ENCODE data around the gene MRPL27. TPM values are rescaled to one million over a fixed set of nuclear protein-coding genes. Genes with fewer than 3 reads are reported as not detected.

Gene MRPL27
- total RNA-seq, 1 experiment from 2014 or later: 106 TPM

DNA sequence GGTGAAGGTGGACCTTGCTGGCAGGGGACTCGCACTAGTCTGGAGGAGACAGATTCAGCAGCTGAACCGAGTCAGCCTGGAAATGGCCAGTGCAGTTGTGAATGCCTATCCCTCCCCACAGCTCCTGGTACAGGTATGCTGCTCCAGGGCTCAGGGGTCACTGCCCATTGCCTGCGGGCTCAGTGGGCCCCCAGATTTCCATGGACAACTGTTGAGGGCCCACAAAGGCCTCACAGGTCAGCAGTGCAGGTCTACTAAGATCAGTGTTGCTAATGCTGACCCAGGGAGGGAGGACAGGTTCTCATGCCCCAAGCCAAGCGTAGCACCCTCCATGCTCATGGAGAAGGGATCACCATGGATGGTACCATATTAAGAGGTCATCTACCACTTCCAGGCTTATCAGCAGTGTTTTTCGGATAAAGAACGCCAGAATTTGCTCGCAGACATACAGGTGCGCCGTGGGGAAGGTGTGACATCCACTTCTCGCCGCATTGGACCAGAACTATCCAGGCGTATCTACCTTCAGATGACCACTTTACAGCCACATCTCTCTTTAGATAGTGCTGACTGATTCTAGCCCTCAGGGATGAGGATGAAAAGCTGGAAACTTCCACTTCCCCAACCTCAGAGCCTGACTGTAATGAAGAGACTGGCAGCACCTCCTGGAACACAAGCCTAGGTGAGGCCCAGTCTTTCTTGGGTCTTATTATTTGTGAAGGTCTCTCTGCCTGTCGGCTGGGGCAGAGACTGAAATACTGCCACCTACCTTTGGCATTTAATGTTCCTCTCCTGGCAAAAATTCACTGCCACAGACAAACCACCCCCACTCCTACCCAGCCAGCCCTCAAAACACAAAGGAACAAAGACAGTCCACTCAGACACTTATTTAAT lies 7.6 kb upstream of the MRPL27 start:
- DNase-seq (ENCODE audit: low read depth, low spot score) (no peak), ATAC-seq (peak; percentile 65)
- Histone ChIP-seq H3K9me2 (ENCODE audit: insufficient read depth) (no peaks in the 10 kb centered on the region), H2AFZ (ENCODE audit: low read depth, low read length, poor library complexity, severe bottlenecking) (no peak overlapping the region), H3K27me3 (ENCODE audit: insufficient read depth, low read length) (no peaks in the 10 kb centered on the region), H3K79me2 (ENCODE audit: insufficient read depth, low read length) (peaks cover 15% of the 10 kb centered on the region), H3K9ac (ENCODE audit: low read length) (no peak overlapping the region), H3K27ac (ENCODE audit: low read depth, low read length) (no peak overlapping the region), H3K36me3 (ENCODE audit: control insufficient read depth in 1 of 2, insufficient read depth in 2 of 2, low read length in 2 of 2) (peaks cover 44 to 68% of the 10 kb centered on the region in 2 experiments), H4K20me1 (ENCODE audit: insufficient read depth) (no peaks in the 10 kb centered on the region), H3K4me3 (replicated peaks in 1 of 2; ENCODE audit: low read depth in 1 of 2, low read length in 2 of 2) (no peak overlapping the region), H3K4me1 (ENCODE audit: control insufficient read depth in 1 of 2, insufficient read depth in 2 of 2, low read length in 2 of 2) (no peaks in the 10 kb centered on the region), H3K9me3 (ENCODE audit: control insufficient read depth in 1 of 2, insufficient read depth in 1 of 2, low read depth in 1 of 2, low read length in 2 of 2) (no peaks in the 10 kb centered on the region), H3K4me2 (ENCODE audit: low read length) (no peak overlapping the region)
- no TSS peak for BruUV-seq (replicated peaks)
- intact Hi-C loops (cut with micrococcal nuclease): no loop called here
- peak; percentile 14; the same call in 1 of the 2 replicates for TF ChIP-seq ZFX (IDR thresholded peaks at IDR 0.05)
- no peak for TF ChIP-seq CBX3 (IDR thresholded peaks at IDR 0.05; ENCODE audit: low read depth)
- TF ChIP-seq EZH2phosphoT487 (IDR thresholded peaks at IDR 0.05; ENCODE audit: borderline replicate concordance): no peak
- TF ChIP-seq, protein P1, sequence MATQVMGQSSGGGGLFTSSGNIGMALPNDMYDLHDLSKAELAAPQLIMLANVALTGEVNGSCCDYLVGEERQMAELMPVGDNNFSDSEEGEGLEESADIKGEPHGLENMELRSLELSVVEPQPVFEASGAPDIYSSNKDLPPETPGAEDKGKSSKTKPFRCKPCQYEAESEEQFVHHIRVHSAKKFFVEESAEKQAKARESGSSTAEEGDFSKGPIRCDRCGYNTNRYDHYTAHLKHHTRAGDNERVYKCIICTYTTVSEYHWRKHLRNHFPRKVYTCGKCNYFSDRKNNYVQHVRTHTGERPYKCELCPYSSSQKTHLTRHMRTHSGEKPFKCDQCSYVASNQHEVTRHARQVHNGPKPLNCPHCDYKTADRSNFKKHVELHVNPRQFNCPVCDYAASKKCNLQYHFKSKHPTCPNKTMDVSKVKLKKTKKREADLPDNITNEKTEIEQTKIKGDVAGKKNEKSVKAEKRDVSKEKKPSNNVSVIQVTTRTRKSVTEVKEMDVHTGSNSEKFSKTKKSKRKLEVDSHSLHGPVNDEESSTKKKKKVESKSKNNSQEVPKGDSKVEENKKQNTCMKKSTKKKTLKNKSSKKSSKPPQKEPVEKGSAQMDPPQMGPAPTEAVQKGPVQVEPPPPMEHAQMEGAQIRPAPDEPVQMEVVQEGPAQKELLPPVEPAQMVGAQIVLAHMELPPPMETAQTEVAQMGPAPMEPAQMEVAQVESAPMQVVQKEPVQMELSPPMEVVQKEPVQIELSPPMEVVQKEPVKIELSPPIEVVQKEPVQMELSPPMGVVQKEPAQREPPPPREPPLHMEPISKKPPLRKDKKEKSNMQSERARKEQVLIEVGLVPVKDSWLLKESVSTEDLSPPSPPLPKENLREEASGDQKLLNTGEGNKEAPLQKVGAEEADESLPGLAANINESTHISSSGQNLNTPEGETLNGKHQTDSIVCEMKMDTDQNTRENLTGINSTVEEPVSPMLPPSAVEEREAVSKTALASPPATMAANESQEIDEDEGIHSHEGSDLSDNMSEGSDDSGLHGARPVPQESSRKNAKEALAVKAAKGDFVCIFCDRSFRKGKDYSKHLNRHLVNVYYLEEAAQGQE (IDR thresholded peaks at IDR 0.05; ENCODE audit: low read depth): no peak
- TF ChIP-seq, protein P2, sequence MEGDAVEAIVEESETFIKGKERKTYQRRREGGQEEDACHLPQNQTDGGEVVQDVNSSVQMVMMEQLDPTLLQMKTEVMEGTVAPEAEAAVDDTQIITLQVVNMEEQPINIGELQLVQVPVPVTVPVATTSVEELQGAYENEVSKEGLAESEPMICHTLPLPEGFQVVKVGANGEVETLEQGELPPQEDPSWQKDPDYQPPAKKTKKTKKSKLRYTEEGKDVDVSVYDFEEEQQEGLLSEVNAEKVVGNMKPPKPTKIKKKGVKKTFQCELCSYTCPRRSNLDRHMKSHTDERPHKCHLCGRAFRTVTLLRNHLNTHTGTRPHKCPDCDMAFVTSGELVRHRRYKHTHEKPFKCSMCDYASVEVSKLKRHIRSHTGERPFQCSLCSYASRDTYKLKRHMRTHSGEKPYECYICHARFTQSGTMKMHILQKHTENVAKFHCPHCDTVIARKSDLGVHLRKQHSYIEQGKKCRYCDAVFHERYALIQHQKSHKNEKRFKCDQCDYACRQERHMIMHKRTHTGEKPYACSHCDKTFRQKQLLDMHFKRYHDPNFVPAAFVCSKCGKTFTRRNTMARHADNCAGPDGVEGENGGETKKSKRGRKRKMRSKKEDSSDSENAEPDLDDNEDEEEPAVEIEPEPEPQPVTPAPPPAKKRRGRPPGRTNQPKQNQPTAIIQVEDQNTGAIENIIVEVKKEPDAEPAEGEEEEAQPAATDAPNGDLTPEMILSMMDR (IDR thresholded peaks at IDR 0.05 in 2 of 3, conservative IDR thresholded peaks at IDR 0.05 in 1 of 3; ENCODE audit: borderline replicate concordance in 1 of 3, insufficient read depth in 1 of 3, low read depth in 2 of 3, low read length in 2 of 3): peak in 2 of 3 experiments; percentile 27 to 53; a peak in 3 of 6 replicates
- peak; percentile 56 for TF ChIP-seq POLR2AphosphoS5 (IDR thresholded peaks at IDR 0.05; ENCODE audit: low read depth, low read length)
- peak; percentile 34 for TF ChIP-seq JUND (IDR thresholded peaks at IDR 0.05)
- 0 out of 2 replicates have a peak, but pooled peaks have one; percentile 29 for TF ChIP-seq SIN3A (IDR thresholded peaks at IDR 0.05; ENCODE audit: low read depth)
- no peak for TF ChIP-seq POLR2A (IDR thresholded peaks at IDR 0.05; ENCODE audit: borderline replicate concordance, extremely low read depth, insufficient read depth, insufficient read length)
- ChIA-PET RAD21 (ENCODE audit: low non-redundant PET in 1 of 2, low total read pairs in 2 of 2, uncharacterized antibody in 2 of 2, unreplicated experiment in 2 of 2) (no interaction called here), POLR2A (interaction anchor here (1.1 to 1.7 kb wide), 3 partner anchors 10 to 18 kb away, joined by 4 to 6 read pairs (median 4); partner anchors contain the start of gene LRRC59), CTCF (interaction anchor here (0.8 to 2.0 kb wide), 3 partner anchors 16 to 18 kb away, joined by 5 to 11 read pairs (median 6); partner anchors contain the start of gene LRRC59)

All from HCT116 (cell line).